Vagina (tissue), 2 donors: ENCODE measurements around the gene TOX2.

Source experiments
- CTCF ChIP-seq, 3 experiments: fragments of 450-650 bp in 2 of 3; fragments of 200-600 bp in 1 of 3; sonication (generic) in 1 of 3; IDR thresholded peaks; one replicate each; pipeline ENCODE4 v1.5.1; 2017 to 2019; ENCODE audit warnings: antibody characterized with exemption in 3 of 3, mild to moderate bottlenecking in 2 of 3, moderate library complexity in 2 of 3
- POLR2A ChIP-seq, 2 donors: fragments of 450-650 bp; IDR thresholded peaks; one replicate each; pipeline ENCODE4 v1.6.1; 2017; ENCODE audit warnings: antibody characterized with exemption in 2 of 2, mild to moderate bottlenecking in 2 of 2, moderate library complexity in 2 of 2

GRCh38 chr20:43913291-43914025 lies 1.2 kb upstream of the TOX2 start:
- TF ChIP-seq CTCF (IDR thresholded peaks at IDR 0.05) (no peak), POLR2A (IDR thresholded peaks at IDR 0.05) (no peak)
